Tibial artery (tissue), 4 donors: ENCODE results near the gene PIK3R1.

ENCODE experiments used
- DNase-seq, 2 donors: peaks; one replicate each; pipeline ENCODE4 v3.0.0-alpha.2; 2019
- H3K27ac ChIP-seq, 2 donors: fragments of 200-600 bp; sonication (generic) in 1 of 2; 1 replicate in 1 of 2; 2 replicates in 1 of 2; pipeline ENCODE4 v1.5.1; 2018 to 2019; ENCODE audit warnings: mild to moderate bottlenecking in 1 of 2
- H3K27me3 ChIP-seq, 2 donors: fragments of 200-600 bp; sonication (generic) in 1 of 2; one replicate each; pipeline versions ENCODE4 v1.5.1 to v1.6.0; 2016 to 2019
- H3K36me3 ChIP-seq, 3 donors: fragments of 200-600 bp; sonication (generic) in 2 of 3; one replicate each; pipeline ENCODE4 v1.5.1; 2016 to 2019; ENCODE audit warnings: mild to moderate bottlenecking in 2 of 3
- H3K4me1 ChIP-seq, 4 donors: fragments of 200-600 bp; sonication (generic) in 2 of 4; 1 replicate in 3 of 4; 2 replicates in 1 of 4; pipeline ENCODE4 v1.5.1; 2016 to 2019
- H3K4me3 ChIP-seq, 2 donors: fragments of 200-600 bp; sonication (generic) in 1 of 2; 1 replicate in 1 of 2; 2 replicates in 1 of 2; pipeline ENCODE4 v1.5.1; 2018 to 2019; ENCODE audit warnings: mild to moderate bottlenecking in 2 of 2
- H3K9me3 ChIP-seq, 3 donors: fragments of 200-600 bp; sonication (generic) in 1 of 3; one replicate each; pipeline ENCODE4 v1.5.1; 2016 to 2019
- CTCF ChIP-seq, 2 experiments: fragments of 200-600 bp in 1 of 2; fragments of 450-650 bp in 1 of 2; IDR thresholded peaks; one replicate each; pipeline ENCODE4 v1.5.1; 2017 to 2019; ENCODE audit warnings: antibody characterized with exemption in 2 of 2, mild to moderate bottlenecking in 1 of 2, moderate library complexity in 1 of 2
- intact Hi-C: fragments of 100-400 bp; cut with DNase I; formaldehyde crosslinking; loops from one replicate; pipeline ENCODE4 v1.15.0; 2023; ENCODE audit warnings: low total_unique reads

PIK3R1 gene

DNA sequence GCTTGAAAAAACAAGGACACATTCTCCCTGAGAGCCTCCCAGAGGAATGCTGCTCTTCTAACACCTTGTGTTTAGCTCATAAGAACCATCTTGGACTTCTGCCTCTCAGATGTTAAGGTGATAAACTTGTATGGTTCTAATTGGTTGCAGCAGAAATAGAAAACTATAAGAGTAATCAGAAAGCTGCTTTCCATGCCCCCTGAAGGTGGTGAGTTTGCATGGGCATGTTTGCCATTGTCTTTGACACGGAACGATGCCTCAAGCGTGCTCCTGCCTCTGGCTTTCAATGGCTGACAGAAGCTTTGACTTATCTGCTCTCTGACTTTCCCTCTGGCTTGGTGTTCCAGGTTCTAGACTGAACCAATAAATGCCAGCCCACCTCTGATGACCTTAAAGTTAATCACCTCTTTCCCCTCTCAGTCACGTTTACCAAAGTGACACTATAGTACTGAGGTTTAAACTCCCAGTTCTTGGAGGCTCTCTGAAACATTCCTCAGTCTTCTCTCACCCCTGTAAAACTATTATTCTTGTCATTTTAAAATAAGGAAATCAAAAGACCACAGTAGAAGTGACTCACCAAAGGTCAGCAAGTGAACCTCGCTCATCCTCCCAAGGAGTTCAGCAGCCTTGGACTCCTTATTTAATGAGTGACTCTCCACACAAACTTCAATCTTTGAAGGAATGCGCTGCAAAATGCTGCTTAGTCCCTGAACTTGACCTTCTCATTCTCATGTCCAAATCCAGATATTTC is 103.6 kb downstream of the PIK3R1 start:
- H3K27ac ChIP-seq: no peak overlapping the region
- no peaks in the 10 kb centered on the region for H3K27me3 ChIP-seq
- no peak for DNase-seq
- H3K9me3 ChIP-seq: no peaks in the 10 kb centered on the region
- no peaks in the 10 kb centered on the region for H3K36me3 ChIP-seq
- no peaks in the 10 kb centered on the region for H3K4me1 ChIP-seq
- no peak overlapping the region for H3K4me3 ChIP-seq
- no peak for TF ChIP-seq CTCF (IDR thresholded peaks at IDR 0.05)
- intact Hi-C loops: no loop called here

DNA sequence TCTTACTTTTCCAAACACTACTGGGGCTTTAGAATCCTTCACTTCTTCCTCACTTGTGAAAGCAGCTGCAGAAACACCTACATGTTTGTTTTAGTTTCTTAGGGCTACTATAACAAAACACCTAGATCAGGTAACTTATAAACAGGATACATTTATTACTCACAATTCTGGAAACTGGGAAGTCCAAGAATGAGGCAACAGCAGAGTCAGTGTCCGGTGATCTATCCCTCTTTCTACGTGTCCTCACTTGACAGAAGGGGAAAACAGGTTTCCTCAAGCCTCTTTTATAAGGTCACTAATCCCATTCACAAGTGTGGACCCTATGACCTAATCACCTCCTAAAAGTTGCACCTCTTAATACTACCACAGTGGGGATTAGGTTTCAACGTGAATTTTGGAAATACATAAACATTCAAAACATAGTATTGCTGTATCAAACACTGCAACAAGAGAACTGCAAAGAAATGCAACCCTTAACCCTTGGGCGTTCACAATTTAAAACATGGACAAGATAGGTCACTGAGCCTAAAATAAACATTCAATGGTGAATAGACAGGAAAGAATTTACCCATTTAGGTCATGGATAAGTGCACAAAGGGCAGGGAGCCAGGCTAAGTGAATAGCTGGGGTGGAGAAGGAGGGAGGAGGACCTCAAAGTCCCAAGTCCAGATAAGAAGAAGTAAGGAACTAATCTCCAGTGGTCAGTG is 104.3 kb downstream of the PIK3R1 start:
- TF ChIP-seq CTCF (IDR thresholded peaks at IDR 0.05): no peak
- Histone ChIP-seq H3K27ac (no peak overlapping the region), H3K27me3 (no peaks in the 10 kb centered on the region), H3K9me3 (no peaks in the 10 kb centered on the region), H3K36me3 (no peaks in the 10 kb centered on the region), H3K4me3 (no peak overlapping the region), H3K4me1 (no peaks in the 10 kb centered on the region)
- intact Hi-C loops: no loop called here
- DNase-seq: no peak

DNA sequence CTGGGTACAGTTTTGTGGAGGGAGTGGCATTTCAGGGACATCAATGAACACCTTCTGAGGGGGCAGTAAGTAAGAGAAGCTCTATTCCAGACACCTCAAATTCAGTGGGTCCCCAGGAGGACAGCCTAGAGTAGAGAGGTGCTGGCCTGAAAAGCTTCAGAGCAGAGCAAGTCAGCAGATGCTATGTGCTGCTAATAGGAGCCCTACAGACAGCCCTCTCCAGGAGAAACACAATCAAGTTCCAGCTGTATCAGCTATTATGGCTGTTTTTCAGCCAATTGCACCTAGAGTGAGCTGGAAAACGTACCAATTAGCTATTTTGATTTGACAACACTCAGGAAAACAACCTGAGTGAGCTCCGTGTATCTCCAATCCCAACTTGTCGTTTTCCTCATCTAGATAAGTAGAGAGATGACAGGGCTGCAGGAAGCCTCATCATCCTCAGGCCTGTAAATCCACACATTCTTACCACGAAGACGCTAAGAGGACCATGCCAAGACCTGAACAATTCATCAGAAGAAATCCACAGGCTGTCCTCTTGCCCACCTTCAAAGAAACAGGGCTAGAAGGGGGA is 104.9 kb downstream of the PIK3R1 start:
- no peak overlapping the region for H3K27ac ChIP-seq
- intact Hi-C loops: no loop called here
- DNase-seq: no peak

GRCh38 chr5:68325065-68325580 is 109.6 kb downstream of the PIK3R1 start:
- intact Hi-C loops: no loop called here
- no peak overlapping the region for H3K4me3 ChIP-seq
- no peak for DNase-seq
- no peaks in the 10 kb centered on the region for H3K36me3 ChIP-seq
- H3K27me3 ChIP-seq: no peaks in the 10 kb centered on the region
- H3K9me3 ChIP-seq: no peaks in the 10 kb centered on the region
- H3K4me1 ChIP-seq: no peaks in the 10 kb centered on the region
- no peak for TF ChIP-seq CTCF (IDR thresholded peaks at IDR 0.05)
- H3K27ac ChIP-seq: no peak overlapping the region

More for the DNA sequence above, 104.9 kb downstream of the PIK3R1 start:
- no peaks in the 10 kb centered on the region for H3K4me1 ChIP-seq
- TF ChIP-seq CTCF (IDR thresholded peaks at IDR 0.05): no peak
- no peaks in the 10 kb centered on the region for H3K27me3 ChIP-seq
- H3K9me3 ChIP-seq: no peaks in the 10 kb centered on the region
- no peak overlapping the region for H3K4me3 ChIP-seq
- no peaks in the 10 kb centered on the region for H3K36me3 ChIP-seq

DNA sequence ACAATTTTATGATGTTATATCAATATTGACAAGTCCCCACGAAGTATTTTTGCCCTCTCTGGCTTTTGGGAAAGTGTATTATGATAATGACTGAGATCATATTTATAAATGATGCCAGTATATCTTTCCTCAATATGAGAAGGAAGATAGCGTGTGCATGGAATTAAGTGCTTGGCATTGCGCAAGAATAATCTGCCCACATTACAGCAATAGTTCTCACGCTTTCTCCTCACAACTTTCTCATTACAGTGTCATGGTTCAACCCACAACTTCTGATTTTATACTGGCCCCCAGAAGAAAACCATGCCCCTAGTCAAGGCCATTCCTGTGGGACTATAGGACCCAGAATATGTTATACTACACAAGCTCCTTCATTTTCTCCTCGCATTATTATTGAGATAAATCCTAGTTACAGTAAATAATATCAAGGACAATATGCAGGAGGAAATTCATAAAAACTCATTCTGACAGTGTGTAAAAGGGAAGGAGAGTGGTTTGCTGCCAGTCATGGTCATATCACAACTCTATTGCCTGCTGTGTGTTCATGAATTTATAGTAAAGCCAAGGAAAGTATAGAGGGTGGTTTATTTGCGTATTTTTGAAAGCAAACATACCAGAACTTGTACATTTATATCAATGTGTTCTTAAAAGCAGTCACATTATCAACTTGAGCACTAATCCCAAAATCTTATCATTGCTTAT is 114.1 kb downstream of the PIK3R1 start:
- H3K27ac ChIP-seq: no peak overlapping the region
- DNase-seq: no peak
- no peaks in the 10 kb centered on the region for H3K4me1 ChIP-seq
- H3K4me3 ChIP-seq: no peak overlapping the region
- no peaks in the 10 kb centered on the region for H3K36me3 ChIP-seq
- no peak for TF ChIP-seq CTCF (IDR thresholded peaks at IDR 0.05)
- intact Hi-C loops: no loop called here
- no peaks in the 10 kb centered on the region for H3K9me3 ChIP-seq
- H3K27me3 ChIP-seq: no peaks in the 10 kb centered on the region
